Stimulated activated CD8-positive, alpha-beta memory T cell treated with anti-CD3 and anti-CD28 coated beads, Interleukin-15, amount 100 ng/mL, for 1 hour (primary cell): Measurements from ENCODE around the gene GNPDA1.

Source experiments
- DNase-seq: peaks from one replicate; pipeline ENCODE4 v3.0.0-alpha.2; 2020; ENCODE audit warnings: low read depth

GNPDA1 gene

GRCh38 chr5:141994511-141995136 lies 18.2 kb downstream of the GNPDA1 start:
- DNase-seq: no peak

DNA sequence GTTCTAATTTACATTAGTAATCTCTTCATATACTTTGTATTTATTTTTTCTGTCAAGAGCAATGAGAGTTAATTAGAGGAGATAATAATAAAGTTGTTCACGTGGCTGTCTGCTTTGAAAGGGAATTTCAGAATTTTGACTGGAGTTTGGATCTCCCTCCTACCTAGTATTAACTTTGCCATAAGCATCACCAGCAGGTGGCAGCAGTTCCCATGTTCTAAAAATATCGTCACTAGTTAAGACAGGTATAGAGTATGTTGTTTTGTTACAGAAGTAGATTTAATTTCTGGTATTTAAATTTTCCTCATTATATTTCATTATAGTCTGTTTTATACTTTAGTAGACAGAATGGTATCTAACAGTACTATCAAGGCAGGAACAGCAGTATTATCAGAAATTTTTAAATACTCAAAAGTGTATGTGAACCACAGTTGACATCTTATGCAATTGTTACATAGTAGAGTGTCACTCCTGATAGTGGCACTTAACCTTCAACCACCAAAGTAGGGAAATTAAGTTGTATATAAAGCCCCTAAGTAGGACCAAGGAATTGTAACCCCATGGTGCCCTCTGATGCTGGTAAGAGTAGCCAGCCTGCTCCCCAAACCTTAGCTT lies 20.4 kb downstream of the GNPDA1 start:
- peak; percentile 81 for DNase-seq

GRCh38 chr5:141989720-141990119 lies 23.1 kb downstream of the GNPDA1 start:
- DNase-seq: no peak

DNA sequence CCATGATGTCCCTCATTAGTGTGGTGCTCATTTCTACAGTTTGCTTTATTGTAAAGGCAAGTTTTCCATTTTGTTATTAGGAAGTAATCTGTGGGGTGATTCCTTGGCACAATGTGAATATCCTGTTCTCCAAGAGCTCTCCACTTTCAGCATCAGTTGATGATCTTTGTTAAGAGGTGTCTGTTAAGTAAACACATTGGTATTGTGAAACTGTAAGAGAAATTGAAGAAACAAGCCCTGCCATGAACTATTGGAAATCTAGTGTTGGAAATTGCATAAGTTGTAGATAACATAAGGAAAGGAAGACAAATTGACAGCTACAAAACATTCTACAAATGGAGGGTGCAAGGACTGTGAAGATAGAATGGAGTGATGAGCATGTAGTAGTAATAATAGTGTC lies 26.8 kb downstream of the GNPDA1 start:
- no peak for DNase-seq

DNA sequence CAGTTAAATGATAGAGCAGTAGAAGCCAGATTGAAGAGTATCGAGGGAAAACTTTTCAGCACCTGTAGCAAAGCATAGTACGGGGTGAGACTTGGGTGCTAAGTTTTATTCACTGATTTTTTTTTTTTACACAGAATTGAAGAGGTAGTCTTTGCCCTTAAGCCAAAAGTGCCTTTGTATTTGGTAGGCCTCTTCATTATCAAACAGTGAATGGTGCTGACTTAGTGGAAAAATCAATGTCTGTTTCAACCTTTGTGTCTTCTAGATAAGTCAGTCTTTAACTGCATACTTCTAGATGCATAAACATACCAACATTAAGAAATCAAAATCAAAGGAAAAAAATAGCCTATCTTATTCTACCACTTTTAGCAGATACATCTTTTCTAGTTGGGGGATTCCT lies 30.2 kb downstream of the GNPDA1 start:
- no peak for DNase-seq

DNA sequence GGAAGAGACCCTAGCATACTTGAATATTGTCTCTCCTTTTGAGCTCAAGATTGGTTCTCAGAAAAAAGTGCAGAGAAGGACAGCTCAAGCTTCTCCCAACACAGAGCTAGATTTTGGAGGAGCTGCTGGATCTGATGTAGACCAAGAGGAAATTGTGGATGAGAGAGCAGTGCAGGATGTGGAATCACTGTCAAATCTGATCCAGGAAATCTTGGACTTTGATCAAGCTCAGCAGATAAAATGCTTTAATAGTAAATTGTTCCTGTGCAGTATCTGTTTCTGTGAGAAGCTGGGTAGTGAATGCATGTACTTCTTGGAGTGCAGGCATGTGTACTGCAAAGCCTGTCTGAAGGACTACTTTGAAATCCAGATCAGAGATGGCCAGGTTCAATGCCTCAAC lies 34.4 kb downstream of the GNPDA1 start:
- no peak for DNase-seq

GRCh38 chr5:141976176-141976575 lies 36.7 kb downstream of the GNPDA1 start:
- DNase-seq: no peak

- DNase-seq: no peak
Observed at GRCh38 chr5:141973871-141974595, 38.8 kb downstream of the GNPDA1 start.

DNA sequence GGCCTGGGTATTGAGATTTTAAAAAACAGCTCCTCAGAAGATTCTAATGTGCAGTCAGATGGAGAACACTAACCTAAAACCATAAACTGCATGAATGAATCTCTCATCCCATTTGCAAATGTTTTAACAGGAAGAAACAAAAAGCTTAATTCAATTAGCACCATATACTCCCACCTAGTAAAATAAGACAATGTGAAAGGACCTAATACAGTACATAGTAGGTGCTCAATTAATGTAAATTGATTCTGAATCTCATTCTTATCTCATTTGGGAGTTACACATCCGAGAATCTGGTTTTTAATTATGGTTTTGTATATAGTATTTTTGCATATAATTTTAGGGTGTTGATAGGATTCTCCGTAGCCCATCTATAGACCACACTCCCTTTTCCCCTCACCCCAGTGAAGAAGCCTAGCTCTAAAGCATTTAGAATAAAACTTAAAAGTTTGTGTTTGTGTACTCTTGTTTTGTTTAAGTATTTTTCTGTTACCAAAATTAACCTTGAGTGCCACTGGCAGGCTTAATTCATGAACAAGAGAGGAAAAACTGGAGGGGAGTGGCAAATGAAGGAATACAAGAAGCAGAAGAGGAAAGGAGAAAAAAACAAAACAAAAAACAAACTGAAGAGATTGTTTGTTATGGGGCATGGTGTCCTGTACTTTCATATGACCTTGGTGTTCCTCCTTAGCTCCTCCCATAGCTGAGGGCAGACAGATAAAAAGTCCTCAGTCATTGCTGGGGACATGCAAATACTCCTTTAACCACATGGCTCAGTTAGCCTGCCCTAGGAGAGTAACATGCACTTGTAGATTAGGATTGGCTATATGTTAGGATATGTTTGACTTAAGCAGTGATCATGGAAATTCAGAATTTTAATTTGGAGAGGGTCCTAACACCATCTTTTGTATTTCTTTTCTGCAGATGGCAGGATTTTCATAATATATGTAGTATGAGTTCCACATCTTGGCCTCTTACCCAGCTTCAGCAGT lies 42.8 kb downstream of the GNPDA1 start:
- DNase-seq: no peak

DNA sequence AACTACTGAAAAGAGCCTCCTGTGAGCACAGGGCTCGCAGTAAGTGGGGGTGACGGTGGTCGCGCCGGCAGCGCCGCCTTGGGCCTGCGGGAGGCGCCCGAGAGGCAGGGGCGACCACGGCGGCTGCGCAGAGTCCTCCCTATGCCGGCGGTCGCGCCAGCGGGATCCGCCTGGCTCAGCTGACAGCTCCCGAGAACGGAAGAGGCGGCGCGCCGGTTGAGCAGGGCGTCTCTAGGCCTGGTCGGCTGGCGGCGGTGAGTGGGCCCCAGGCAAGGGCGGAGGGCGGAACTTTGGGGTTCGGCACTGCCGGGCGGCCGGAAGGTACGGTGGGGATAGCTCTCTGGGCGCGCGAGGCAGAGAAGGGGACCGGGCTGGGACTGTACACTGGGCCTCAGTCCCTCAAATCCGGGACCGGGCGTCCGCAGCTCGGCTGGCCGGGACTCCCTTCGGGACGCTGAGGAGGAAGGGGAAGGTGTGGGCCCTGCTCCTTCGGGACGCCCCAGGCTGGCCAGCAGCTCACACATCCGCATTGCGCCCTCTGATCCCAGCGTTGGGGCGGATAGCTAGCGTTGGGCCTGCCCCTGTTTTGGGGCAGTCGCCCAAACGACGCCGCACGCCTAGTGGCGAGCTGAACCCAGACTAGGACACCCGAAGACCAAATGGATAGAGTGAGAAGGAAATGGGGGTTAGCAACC lies 43.8 kb downstream of the GNPDA1 start, which contains the start of gene RNF14:
TSS of gene RNF14 (plus strand) at position 192 of the 695 bp plus-strand sequence. CDS start 4,484 bp downstream, outside the sequence.
- DNase-seq: peak; percentile 78

- no peak for DNase-seq
Observed at GRCh38 chr5:141966963-141967333, 45.9 kb downstream of the GNPDA1 start.

DNA sequence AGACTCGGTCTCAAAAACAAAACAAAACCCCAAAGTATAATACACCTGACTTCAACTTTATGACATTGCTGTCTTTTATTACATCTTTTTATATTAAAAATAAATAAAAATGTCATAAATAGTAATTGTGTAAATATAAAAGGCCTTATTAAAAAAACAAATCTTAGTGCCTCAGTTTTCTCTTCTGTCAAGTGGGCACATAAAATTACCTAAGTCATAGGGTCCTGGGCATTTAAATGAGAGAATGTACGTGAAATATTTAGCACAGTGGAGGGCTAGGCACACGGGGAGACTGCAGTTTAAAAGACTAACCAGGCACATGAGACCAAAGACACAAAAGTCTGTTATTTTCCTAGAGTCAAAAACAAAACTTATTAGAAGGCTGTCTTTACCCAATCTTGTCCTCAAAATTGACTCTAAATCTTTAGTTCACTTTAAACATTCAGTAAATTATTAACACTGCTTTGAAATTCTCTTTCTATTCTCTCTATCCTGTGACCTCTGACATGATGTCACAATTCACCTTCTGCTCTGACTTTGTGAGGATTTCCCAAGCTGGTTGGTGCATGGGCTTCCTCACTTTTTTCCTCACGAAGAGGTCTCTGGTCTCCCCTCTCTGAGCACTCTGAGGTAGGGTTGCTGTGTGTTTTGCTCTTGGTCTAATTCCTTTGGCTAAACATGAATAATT lies 46.4 kb downstream of the GNPDA1 start:
- DNase-seq: no peak

GRCh38 chr5:141965071-141965470 lies 47.8 kb downstream of the GNPDA1 start:
- no peak for DNase-seq

- DNase-seq: no peak
Observed at GRCh38 chr5:141963701-141964100, 49.1 kb downstream of the GNPDA1 start.

DNA sequence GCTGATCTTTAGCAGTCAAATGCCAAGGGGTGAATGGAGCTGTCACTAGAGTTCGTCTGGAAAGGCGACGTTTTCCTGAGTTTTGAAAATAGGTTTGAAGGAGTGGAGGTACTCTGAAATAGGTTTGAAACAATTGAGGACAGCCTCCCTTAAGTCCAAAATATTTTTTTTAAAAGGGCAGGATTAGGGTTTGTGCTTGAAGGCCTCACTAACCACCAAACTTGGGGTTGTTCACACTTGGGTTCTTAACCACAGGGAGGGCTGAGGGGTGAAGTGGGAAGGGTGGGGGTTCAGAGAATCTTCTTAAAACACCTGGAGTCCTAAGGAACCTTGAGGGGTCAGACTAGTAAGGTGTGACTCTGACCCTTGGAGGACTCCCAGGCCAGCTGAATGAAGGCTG lies 51.4 kb downstream of the GNPDA1 start:
- no peak for DNase-seq

DNA sequence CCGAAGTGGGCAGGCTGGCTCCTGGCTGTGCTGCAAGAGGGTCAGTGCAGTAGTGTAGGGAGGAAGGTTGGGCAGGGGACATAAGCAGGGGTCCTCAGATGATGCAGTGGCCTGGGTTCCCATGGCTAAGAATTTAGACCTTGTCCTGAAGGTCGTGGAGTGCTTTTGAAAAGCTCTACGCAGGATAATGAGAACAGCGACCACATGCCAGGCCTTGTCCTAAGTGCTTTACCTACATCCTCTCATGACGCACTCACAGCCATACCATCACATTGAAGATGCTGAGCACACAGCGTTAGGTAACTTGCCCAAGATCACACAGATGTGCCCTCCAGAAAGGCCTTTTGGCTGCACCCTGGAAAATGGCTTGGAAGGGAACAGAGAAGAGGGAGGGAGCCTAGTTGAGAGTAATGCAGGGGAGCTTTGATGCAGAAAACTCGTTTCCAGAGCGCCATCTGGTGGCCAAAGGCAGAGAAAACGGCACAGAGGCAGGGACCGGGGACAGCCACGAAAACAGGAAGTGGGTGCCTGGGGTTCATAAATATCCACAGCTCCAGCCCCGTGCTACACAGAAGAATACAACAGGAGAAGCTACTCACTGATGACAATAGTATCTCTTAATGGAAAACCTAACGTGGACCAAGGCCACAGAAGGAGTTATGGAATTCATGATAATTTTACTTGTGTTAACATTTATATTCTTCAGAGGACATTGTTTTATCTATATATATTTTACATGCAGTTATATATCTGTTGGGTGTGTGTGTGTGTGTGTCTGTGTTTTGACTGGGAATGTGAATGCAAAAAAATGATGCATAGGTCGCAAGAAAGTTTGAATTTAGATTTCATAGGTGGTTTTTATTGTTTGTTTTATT lies 52.1 kb downstream of the GNPDA1 start:
- peak; percentile 84 for DNase-seq

GRCh38 chr5:141960018-141960417 lies 52.8 kb downstream of the GNPDA1 start:
- DNase-seq: no peak

GRCh38 chr5:141958546-141959172 lies 54.2 kb downstream of the GNPDA1 start:
- no peak for DNase-seq

DNA sequence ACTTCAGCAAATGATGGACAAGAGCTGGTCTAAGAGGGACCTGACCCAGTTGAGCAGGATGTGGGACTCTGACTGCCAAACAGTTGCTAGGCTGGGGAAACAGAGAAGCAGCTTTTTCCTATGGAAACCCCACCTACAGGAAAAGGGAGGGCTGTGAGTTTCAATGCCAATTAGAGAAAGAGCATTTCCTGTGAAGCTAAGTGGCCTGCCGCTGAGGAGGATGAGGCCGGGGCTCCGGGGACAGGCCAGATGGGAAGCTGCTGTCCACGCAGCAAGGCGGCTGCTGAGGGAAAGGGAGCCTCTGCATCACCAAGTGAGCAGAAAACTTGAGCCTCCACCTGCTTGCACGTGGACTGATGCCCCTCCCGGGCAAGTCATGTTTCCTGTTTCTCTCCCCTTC lies 54.7 kb downstream of the GNPDA1 start, which contains the start of gene PCDH12:
TSS of gene PCDH12 (minus strand) at position 90 of the 400 bp plus-strand sequence. CDS start 351 bp downstream, outside the sequence.
- no peak for DNase-seq
